ENCODE data around the gene RPL6.

Gene RPL6

DNA sequence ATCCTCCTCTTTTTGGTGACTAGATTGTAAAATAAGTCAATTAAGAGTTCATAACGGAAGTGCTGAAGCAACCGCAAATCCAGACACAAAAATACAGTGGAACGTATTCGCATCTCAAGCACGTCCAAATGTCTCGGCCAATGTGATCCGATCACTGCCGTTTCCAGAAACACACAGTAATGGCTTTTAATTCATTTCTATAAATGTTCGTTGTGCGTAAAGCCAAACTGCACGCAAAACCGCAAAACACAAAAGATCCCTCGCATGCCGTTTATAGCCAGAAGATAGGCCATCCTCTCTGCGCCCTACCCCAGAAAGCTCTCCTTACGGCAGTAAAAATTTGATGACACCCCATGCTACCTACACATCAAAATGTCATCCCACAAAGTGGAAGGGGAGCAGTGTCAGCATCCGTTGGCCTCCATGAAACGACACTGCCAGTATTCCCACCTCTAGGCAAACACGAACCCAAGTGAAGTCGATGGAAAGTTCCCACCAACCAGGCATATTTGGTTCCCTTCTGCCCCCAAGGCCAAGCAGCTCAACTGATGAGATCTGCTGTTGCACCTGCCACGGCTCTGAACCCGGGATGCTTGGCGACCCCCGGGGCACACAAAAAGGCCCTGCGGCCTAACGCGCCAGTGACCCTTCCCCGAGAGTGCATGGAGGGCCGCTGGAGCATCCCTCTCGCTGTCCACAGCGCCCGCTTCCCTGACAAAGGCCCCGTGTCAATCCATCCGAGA is 28.6 kb downstream of the RPL6 start:
- Histone ChIP-seq H3K27me3 (no peaks in the 10 kb centered on the region), H3K4me3 (peak overlapping the region; percentile 91 to 100), H3K9me3 (no peaks in the 10 kb centered on the region), H3K4me1 (peaks cover 0 to 25% (median 11%) of the 10 kb centered on the region in 4 donors), H3K27ac (peak overlapping the region; percentile 73 to 88), H3K36me3 (no peaks in the 10 kb centered on the region)
- TF ChIP-seq, protein P1, sequence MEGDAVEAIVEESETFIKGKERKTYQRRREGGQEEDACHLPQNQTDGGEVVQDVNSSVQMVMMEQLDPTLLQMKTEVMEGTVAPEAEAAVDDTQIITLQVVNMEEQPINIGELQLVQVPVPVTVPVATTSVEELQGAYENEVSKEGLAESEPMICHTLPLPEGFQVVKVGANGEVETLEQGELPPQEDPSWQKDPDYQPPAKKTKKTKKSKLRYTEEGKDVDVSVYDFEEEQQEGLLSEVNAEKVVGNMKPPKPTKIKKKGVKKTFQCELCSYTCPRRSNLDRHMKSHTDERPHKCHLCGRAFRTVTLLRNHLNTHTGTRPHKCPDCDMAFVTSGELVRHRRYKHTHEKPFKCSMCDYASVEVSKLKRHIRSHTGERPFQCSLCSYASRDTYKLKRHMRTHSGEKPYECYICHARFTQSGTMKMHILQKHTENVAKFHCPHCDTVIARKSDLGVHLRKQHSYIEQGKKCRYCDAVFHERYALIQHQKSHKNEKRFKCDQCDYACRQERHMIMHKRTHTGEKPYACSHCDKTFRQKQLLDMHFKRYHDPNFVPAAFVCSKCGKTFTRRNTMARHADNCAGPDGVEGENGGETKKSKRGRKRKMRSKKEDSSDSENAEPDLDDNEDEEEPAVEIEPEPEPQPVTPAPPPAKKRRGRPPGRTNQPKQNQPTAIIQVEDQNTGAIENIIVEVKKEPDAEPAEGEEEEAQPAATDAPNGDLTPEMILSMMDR (IDR thresholded peaks at IDR 0.05): no peak
- intact Hi-C loops (cut with DNase I; ENCODE audit: low total_unique reads): loop anchor here (10.0 kb wide), 2 partner anchors 126 to 186 kb away; no protein-coding TSS in a partner anchor
- DNase-seq: no peak

DNA sequence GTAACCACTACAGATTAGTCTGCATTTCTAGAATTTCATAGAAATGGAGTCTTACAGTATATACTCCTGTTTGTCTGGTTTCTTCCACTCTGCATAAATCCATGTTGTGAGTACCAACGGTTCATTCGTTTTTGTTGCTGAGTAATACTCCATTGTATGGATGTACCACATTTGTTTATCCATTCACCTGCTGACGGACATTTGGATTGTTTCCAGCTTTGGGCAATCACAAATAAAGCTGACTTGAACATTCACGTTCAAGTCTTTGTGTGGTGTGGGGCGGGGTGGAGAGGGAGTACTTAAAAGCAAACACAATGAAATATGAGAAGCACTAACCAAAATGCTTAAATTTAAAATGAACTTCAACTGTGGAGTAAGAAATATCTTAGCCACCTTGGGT is 34.3 kb downstream of the RPL6 start:
- no peak overlapping the region for H3K27ac ChIP-seq
- TF ChIP-seq, protein P1 (IDR thresholded peaks at IDR 0.05): no peak
- H3K27me3 ChIP-seq: no peaks in the 10 kb centered on the region
- intact Hi-C loops (cut with DNase I; ENCODE audit: low total_unique reads): no loop called here
- H3K9me3 ChIP-seq: no peaks in the 10 kb centered on the region
- no peak for DNase-seq
- H3K36me3 ChIP-seq: no peaks in the 10 kb centered on the region
- H3K4me3 ChIP-seq: no peak overlapping the region
- peaks cover 0 to 15% (median 5%) of the 10 kb centered on the region in 4 donors for H3K4me1 ChIP-seq

DNA sequence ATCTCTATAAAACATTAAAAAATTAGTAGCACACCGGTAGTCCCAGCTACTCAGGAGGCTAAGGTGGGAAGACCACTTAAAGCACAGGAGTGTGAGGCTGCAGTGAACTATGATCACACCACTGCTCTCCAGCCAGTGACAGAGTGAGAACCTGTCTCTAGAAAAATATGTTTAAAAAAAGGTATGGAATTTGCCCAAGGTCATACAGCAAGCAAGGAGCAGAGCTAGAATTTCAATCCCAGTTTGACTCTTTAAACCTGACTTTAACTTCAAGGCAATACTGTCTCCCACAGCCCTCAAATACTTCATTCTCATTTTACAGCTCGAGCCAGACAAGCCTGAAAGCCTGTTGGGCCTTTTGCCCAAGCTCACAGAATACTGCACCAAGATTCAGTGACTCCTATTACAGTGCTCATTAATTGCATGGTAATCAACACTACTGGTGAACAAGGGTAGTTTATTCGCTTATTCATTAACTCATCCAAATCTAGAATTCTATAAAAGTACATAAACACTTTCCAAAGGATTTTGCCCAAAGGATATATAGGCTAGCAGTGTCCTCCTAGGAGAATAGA is 35.2 kb downstream of the RPL6 start:
- H3K27me3 ChIP-seq: no peaks in the 10 kb centered on the region
- H3K4me1 ChIP-seq: peaks cover 0 to 21% (median under 1%) of the 10 kb centered on the region in 4 donors
- H3K4me3 ChIP-seq: no peak overlapping the region
- intact Hi-C loops (cut with DNase I; ENCODE audit: low total_unique reads): no loop called here
- no peak overlapping the region for H3K27ac ChIP-seq
- no peak for DNase-seq
- no peaks in the 10 kb centered on the region for H3K9me3 ChIP-seq
- TF ChIP-seq, protein P1 (IDR thresholded peaks at IDR 0.05): no peak
- H3K36me3 ChIP-seq: no peaks in the 10 kb centered on the region

DNA sequence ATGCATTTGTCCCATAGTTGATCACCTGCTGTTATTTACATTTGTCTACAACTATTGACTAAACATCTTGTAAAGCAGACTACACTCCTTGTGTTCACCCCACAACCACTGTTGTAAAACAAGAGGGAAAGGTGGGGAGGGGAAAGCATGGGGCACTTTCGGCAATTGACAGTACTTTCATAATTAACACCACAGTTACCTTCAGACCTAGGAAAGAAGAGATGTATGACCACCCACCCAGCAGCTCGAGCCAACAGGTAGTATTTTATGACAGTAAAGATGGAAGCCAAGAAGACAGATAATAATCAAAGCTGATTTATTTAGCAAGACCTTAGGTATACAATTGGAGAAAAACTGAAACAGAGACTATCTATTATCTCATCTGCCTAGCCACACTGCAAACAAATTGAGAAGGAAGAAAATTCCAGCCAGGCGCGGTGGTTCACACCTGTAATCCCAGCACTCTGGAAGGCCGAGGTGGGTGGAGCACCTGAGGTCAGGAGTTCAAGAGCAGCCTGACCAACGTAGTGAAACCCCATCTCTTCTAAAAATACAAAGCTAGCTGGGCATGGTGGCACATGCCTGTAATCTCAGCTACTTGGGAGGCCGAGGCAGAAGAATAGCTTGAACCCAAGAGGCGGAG is 38.4 kb downstream of the RPL6 start:
- no peak for DNase-seq
- H3K4me3 ChIP-seq: no peak overlapping the region
- H3K4me1 ChIP-seq: peaks cover 0 to 28% (median 3%) of the 10 kb centered on the region in 4 donors
- no peaks in the 10 kb centered on the region for H3K27me3 ChIP-seq
- H3K27ac ChIP-seq: no peak overlapping the region
- H3K9me3 ChIP-seq: no peaks in the 10 kb centered on the region
- intact Hi-C loops (cut with DNase I; ENCODE audit: low total_unique reads): no loop called here
- H3K36me3 ChIP-seq: no peaks in the 10 kb centered on the region
- TF ChIP-seq, protein P1 (IDR thresholded peaks at IDR 0.05): no peak

DNA sequence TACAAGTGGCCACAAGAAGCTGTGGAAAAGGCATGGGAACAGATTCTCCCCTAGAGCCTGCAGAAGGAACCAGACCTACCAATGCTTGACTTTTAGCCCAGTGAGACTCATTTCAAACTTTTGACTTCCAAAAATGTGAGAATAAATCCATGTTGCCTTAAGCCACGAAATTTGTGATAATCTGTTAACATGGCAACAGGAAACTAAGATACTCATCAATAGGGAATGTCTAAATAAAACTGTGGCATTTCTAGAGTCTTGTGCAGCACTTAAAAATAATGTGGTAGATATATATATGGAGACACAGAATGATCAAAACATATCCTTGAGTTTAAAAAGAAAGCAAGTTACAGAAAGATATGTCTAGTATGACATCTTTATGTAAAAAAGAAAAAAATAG is 39.2 kb downstream of the RPL6 start:
- intact Hi-C loops (cut with DNase I; ENCODE audit: low total_unique reads): no loop called here
- TF ChIP-seq, protein P1 (IDR thresholded peaks at IDR 0.05): no peak
- Histone ChIP-seq H3K4me3 (no peak overlapping the region), H3K9me3 (no peaks in the 10 kb centered on the region), H3K27ac (no peak overlapping the region), H3K27me3 (no peaks in the 10 kb centered on the region), H3K36me3 (no peaks in the 10 kb centered on the region), H3K4me1 (peaks cover 0 to 28% (median 3%) of the 10 kb centered on the region in 4 donors)
- DNase-seq: no peak

Data from tibial artery (tissue), 4 donors.